HG03066 (cell line): ENCODE measurements around the gene GPX7.

Source experiments
- ATAC-seq: cut with Tn5 transposase; IDR thresholded peaks from one replicate; pipeline ENCODE4 v1.9.1; 2021; ENCODE audit warnings: low read depth; ENCODE audit not compliant: unreplicated experiment

Gene GPX7

GRCh38 chr1:52585474-52585873, 16.7 kb upstream of the GPX7 start:
- ATAC-seq, result no peak

GRCh38 chr1:52588027-52588426, 14.1 kb upstream of the GPX7 start:
- ATAC-seq, result no peak

GRCh38 chr1:52588535-52588934, 13.6 kb upstream of the GPX7 start:
- no peak for ATAC-seq

GRCh38 chr1:52590266-52590665, 11.9 kb upstream of the GPX7 start:
- no peak for ATAC-seq

GRCh38 chr1:52592637-52593323, 9.4 kb upstream of the GPX7 start:
- ATAC-seq, result no peak

GRCh38 chr1:52593495-52593894, 8.7 kb upstream of the GPX7 start:
- no peak for ATAC-seq

GRCh38 chr1:52595061-52595460, 7.1 kb upstream of the GPX7 start:
- no peak for ATAC-seq

- no peak for ATAC-seq
These were observed 4.3 kb upstream of the GPX7 start for GRCh38 chr1:52597912-52598311.

GRCh38 chr1:52598729-52599128, 3.4 kb upstream of the GPX7 start:
- ATAC-seq, result no peak

- no peak for ATAC-seq
These were observed 2.9 kb upstream of the GPX7 start for GRCh38 chr1:52599236-52599635.

GRCh38 chr1:52600533-52601179, 1.5 kb upstream of the GPX7 start:
- no peak for ATAC-seq

- ATAC-seq, result no peak
These were observed 652 bp upstream of the GPX7 start for GRCh38 chr1:52601519-52601918.

GRCh38 chr1:52602856-52603600, 857 bp downstream of the GPX7 start:
- no peak for ATAC-seq

GRCh38 chr1:52603630-52604029, 1.5 kb downstream of the GPX7 start:
- no peak for ATAC-seq

GRCh38 chr1:52604063-52604770, 2.0 kb downstream of the GPX7 start:
- no peak for ATAC-seq

GRCh38 chr1:52613636-52614373, 11.6 kb downstream of the GPX7 start:
- no peak for ATAC-seq

- ATAC-seq, result no peak
These were observed 12.5 kb downstream of the GPX7 start for GRCh38 chr1:52614671-52615070.

- no peak for ATAC-seq
These were observed 13.4 kb downstream of the GPX7 start for GRCh38 chr1:52615489-52616042.

- no peak for ATAC-seq
These were observed 19.8 kb downstream of the GPX7 start for GRCh38 chr1:52621950-52622349.

- ATAC-seq, result no peak
These were observed 21.6 kb downstream of the GPX7 start for GRCh38 chr1:52623812-52624211.
